OCI-LY3 (cell line): Measurements from ENCODE around the gene CADPS.

ENCODE experiments used
- H2AFZ ChIP-seq: fragments of 200-600, 300-600 bp; shearing (Covaris generic); 2 replicates; pipeline ENCODE4 v1.6.0; 2014; ENCODE audit warnings: antibody characterized with exemption, low read depth, low read length
- H3K27ac ChIP-seq: fragments of 200-600, 300-600 bp; sonication (generic); 2 replicates; pipeline ENCODE4 v1.5.1; 2014; ENCODE audit warnings: mild to moderate bottlenecking, low read length, moderate library complexity, mixed read lengths
- H3K27me3 ChIP-seq: fragments of 200-600, 300-600 bp; sonication (generic); 2 replicates; pipeline ENCODE4 v1.6.1; 2014; ENCODE audit warnings: low read depth, low read length, mixed read lengths
- H3K36me3 ChIP-seq: fragments of 200-600, 300-600 bp; sonication (generic); replicated peaks from 2 replicates; pipeline ENCODE3; 2014; ENCODE audit warnings: low read depth, low read length, mixed read lengths
- H3K4me1 ChIP-seq: fragments of 300-600, 200-600 bp; sonication (generic); 2 replicates; pipeline ENCODE4 v1.6.1; 2014; ENCODE audit warnings: low read length, mixed read lengths
- H3K4me2 ChIP-seq: fragments of 200-600, 300-600 bp; sonication (generic); 2 replicates; pipeline ENCODE4 v1.6.1; 2014; ENCODE audit warnings: low read length, mixed read lengths
- H3K4me3 ChIP-seq: fragments of 300-600, 200-600 bp; sonication (generic); 2 replicates; pipeline ENCODE4 v1.5.1; 2014; ENCODE audit warnings: antibody characterized with exemption, mild to moderate bottlenecking, low read length, moderate library complexity
- H3K79me2 ChIP-seq: fragments of 300-600, 200-600 bp; shearing (Covaris generic); 2 replicates; pipeline ENCODE4 v1.6.1; 2014; ENCODE audit warnings: mild to moderate bottlenecking, low read length, mixed read lengths
- H3K9ac ChIP-seq: fragments of 300-600, 200-600 bp; shearing (Covaris generic); 2 replicates; pipeline ENCODE4 v1.6.0; 2014; ENCODE audit warnings: mild to moderate bottlenecking, low read length, moderate library complexity
- H3K9me3 ChIP-seq: fragments of 200-600, 300-600 bp; shearing (Covaris generic); 2 replicates; pipeline ENCODE4 v1.6.1; 2014; ENCODE audit warnings: low read length, mixed read lengths; ENCODE audit not compliant: insufficient read depth
- H4K20me1 ChIP-seq: fragments of 200-600, 300-600 bp; sonication (generic); 2 replicates; pipeline ENCODE4 v1.6.1; 2016; ENCODE audit warnings: low read length, mixed read lengths; ENCODE audit not compliant: insufficient read depth
- EZH2phosphoT487 ChIP-seq: fragments of 200-600 bp; shearing (Covaris generic); IDR thresholded peaks from 2 replicates; pipeline ENCODE4 v1.6.1; 2018; ENCODE audit warnings: antibody characterized with exemption, mixed run types, low read depth
- TF ChIP-seq, protein P1 (sequence below): fragments of 200-600, 300-600 bp; sonication (generic); IDR thresholded peaks from 2 replicates; pipeline ENCODE4 v1.5.1; 2014; ENCODE audit warnings: antibody characterized with exemption, low read length, low read depth

Gene CADPS

DNA sequence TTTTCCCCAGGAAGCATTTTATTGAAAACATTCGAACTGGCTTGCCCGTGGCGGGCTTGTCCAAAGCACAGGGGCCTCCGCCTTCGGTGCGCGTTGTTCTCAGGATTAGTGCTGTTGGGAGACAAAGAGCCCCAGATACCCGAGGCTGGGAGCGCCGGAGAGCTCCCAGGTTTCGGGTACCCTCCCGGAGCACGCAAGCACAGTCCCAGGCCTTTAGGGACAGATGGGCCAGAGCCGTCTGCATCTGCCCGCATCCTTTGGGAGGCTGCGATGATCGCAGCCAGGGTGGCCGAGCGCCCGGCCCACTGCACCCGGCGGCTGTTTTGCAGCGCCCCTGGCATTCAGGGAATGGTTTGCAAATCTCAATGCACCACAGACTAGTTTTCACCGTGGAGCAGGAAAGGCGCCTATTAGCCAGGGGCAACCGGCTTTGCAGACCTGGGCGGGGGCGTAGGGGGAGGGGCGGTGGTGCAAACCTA is 496.9 kb downstream of the CADPS start:
- H3K4me3 ChIP-seq: no peak overlapping the region
- no peaks in the 10 kb centered on the region for H3K36me3 ChIP-seq
- no peak overlapping the region for H3K4me2 ChIP-seq
- no peaks in the 10 kb centered on the region for H3K79me2 ChIP-seq
- TF ChIP-seq, protein P1, sequence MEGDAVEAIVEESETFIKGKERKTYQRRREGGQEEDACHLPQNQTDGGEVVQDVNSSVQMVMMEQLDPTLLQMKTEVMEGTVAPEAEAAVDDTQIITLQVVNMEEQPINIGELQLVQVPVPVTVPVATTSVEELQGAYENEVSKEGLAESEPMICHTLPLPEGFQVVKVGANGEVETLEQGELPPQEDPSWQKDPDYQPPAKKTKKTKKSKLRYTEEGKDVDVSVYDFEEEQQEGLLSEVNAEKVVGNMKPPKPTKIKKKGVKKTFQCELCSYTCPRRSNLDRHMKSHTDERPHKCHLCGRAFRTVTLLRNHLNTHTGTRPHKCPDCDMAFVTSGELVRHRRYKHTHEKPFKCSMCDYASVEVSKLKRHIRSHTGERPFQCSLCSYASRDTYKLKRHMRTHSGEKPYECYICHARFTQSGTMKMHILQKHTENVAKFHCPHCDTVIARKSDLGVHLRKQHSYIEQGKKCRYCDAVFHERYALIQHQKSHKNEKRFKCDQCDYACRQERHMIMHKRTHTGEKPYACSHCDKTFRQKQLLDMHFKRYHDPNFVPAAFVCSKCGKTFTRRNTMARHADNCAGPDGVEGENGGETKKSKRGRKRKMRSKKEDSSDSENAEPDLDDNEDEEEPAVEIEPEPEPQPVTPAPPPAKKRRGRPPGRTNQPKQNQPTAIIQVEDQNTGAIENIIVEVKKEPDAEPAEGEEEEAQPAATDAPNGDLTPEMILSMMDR: no peak
- TF ChIP-seq EZH2phosphoT487: no peak
- H3K27me3 ChIP-seq: peaks cover 31% of the 10 kb centered on the region
- H3K4me1 ChIP-seq: no peaks in the 10 kb centered on the region
- H2AFZ ChIP-seq: no peak overlapping the region
- no peak overlapping the region for H3K27ac ChIP-seq
- H3K9ac ChIP-seq: no peak overlapping the region
- no peaks in the 10 kb centered on the region for H4K20me1 ChIP-seq
- no peaks in the 10 kb centered on the region for H3K9me3 ChIP-seq

DNA sequence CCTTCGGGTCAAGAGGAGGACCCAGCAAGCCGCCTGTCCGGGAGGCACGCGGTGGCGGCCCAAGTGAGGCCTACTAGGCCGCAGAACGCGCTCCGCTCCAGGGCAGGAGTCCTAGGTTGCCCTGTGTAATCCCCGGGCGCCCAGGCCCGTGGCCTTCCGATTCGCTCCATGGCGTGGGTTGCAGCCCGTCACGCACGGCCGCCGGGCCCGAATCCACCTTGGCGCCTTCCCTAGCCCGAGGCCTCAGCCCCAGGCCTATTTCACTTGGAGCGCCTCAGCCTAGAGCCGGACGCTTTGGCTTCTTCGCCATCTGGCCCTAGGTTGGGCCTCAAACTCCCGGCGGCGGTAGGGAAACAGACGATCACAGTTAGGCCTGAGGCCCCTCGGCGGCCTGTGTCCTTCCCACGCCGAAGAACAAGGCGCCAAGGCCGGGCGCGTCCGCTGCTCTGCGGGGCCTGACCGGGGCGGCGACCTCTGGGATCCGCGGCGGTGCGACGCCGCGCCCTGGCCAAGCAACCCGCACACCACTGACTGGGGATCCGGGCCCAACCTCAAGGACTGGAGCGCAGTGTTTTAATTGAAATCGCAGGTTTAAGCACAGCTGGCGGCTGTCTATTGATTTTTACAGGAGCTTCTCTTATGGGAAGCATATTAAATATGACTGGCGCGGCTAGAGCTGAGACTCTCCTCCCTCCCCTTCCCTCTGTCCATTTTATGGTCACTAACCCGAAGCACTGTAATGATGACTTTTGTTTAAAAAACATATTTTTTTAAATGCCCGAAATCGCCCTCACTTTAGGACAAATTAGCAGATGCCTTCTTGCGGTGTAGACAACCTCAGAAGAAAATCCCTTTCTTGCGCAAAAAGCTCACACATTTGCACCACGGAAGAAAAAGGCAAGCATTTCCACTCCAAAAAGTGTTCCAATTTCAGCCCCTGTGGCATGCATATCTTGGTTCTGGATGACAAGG is 498.0 kb downstream of the CADPS start:
- Histone ChIP-seq H3K27me3 (peaks cover 27% of the 10 kb centered on the region), H3K4me1 (no peaks in the 10 kb centered on the region), H3K4me3 (no peak overlapping the region)

DNA sequence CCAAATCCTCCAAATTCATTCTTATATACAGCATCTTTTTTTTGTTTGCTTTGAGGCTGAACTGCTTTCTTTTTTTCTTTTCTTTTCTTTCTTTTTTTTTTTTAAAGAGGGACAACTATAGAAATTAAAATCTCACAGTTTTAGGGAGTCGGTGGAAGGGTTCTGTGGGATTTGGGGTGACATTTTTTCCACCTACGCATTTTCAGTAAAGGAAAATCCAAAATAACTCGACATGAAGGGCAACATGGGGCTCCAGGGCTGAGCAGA is 498.8 kb downstream of the CADPS start:
- H3K27me3 ChIP-seq: peaks cover 20% of the 10 kb centered on the region

More for the DNA sequence above, 498.0 kb downstream of the CADPS start:
- Histone ChIP-seq H2AFZ (no peak overlapping the region), H4K20me1 (no peaks in the 10 kb centered on the region), H3K4me2 (no peak overlapping the region), H3K9ac (no peak overlapping the region), H3K79me2 (no peaks in the 10 kb centered on the region), H3K9me3 (no peaks in the 10 kb centered on the region), H3K36me3 (no peaks in the 10 kb centered on the region), H3K27ac (no peak overlapping the region)
- TF ChIP-seq, protein P1: no peak
- TF ChIP-seq EZH2phosphoT487: no peak

More for the DNA sequence above, 498.8 kb downstream of the CADPS start:
- no peak overlapping the region for H3K4me2 ChIP-seq
- H3K9ac ChIP-seq: no peak overlapping the region
- H4K20me1 ChIP-seq: no peaks in the 10 kb centered on the region
- H3K36me3 ChIP-seq: no peaks in the 10 kb centered on the region
- H3K9me3 ChIP-seq: no peaks in the 10 kb centered on the region
- H3K27ac ChIP-seq: no peak overlapping the region
- H3K79me2 ChIP-seq: no peaks in the 10 kb centered on the region
- TF ChIP-seq, protein P1: no peak
- no peak for TF ChIP-seq EZH2phosphoT487
- H2AFZ ChIP-seq: no peak overlapping the region
- no peak overlapping the region for H3K4me3 ChIP-seq
- no peaks in the 10 kb centered on the region for H3K4me1 ChIP-seq
